SK-N-SH (cell line): ENCODE data around the gene CLEC19A.

ENCODE experiments used
- EP300 ChIP-seq, 2 experiments: IDR thresholded peaks; 2 replicates each; pipeline versions ENCODE4 v1.4.0 to v1.6.1; 2012; ENCODE audit warnings: borderline replicate concordance in 1 of 2, low read depth in 1 of 2, low read length in 1 of 2
- GABPA ChIP-seq: IDR thresholded peaks from 2 replicates; pipeline ENCODE4 v1.4.0; 2012; ENCODE audit warnings: low read depth, mild to moderate bottlenecking
- JUND ChIP-seq: IDR thresholded peaks from 2 replicates; pipeline ENCODE4 v1.4.0; 2012
- NRF1 ChIP-seq: IDR thresholded peaks from 2 replicates; pipeline ENCODE4 v1.6.1; 2012; ENCODE audit warnings: low read depth, mild to moderate bottlenecking, low read length
- POLR2AphosphoS5 ChIP-seq: IDR thresholded peaks from 2 replicates; pipeline ENCODE4 v1.6.1; 2012; ENCODE audit warnings: low read depth, low read length
- RAD21 ChIP-seq: IDR thresholded peaks from 2 replicates; pipeline ENCODE4 v1.6.1; 2012; ENCODE audit warnings: mild to moderate bottlenecking, low read length
- RCOR1 ChIP-seq: fragments of 150-350 bp; IDR thresholded peaks from 2 replicates; pipeline ENCODE4 v1.6.1; 2017; ENCODE audit warnings: antibody characterized with exemption, low read length
- RXRA ChIP-seq: IDR thresholded peaks from 2 replicates; pipeline ENCODE4 v1.4.0; 2012; ENCODE audit warnings: low read depth, mild to moderate bottlenecking, borderline replicate concordance
- SIN3A ChIP-seq: IDR thresholded peaks from 2 replicates; pipeline ENCODE4 v1.6.1; 2012; ENCODE audit warnings: low read depth, mild to moderate bottlenecking, low read length, moderate library complexity, borderline replicate concordance
- TAF1 ChIP-seq: IDR thresholded peaks from 2 replicates; pipeline ENCODE4 v1.6.1; 2012; ENCODE audit warnings: low read depth, mild to moderate bottlenecking, low read length, moderate library complexity, borderline replicate concordance
- TCF12 ChIP-seq: IDR thresholded peaks from 2 replicates; pipeline ENCODE4 v1.4.0; 2012
- TF ChIP-seq, protein P1 (sequence below): fragments of 200-600 bp; sonication (generic); IDR thresholded peaks from 2 replicates; pipeline ENCODE4 v1.6.1; 2017; ENCODE audit warnings: antibody characterized with exemption, mild to moderate bottlenecking, moderate library complexity
- TF ChIP-seq, protein P2 (sequence below): IDR thresholded peaks from 2 replicates; pipeline ENCODE4 v1.4.0; 2012; ENCODE audit warnings: low read depth, borderline replicate concordance
- TF ChIP-seq, protein P3 (sequence below): fragments of 150-350 bp; IDR thresholded peaks from 2 replicates; pipeline ENCODE4 v1.6.1; 2017; ENCODE audit warnings: antibody characterized with exemption, low read length, low read depth, borderline replicate concordance

DNA sequence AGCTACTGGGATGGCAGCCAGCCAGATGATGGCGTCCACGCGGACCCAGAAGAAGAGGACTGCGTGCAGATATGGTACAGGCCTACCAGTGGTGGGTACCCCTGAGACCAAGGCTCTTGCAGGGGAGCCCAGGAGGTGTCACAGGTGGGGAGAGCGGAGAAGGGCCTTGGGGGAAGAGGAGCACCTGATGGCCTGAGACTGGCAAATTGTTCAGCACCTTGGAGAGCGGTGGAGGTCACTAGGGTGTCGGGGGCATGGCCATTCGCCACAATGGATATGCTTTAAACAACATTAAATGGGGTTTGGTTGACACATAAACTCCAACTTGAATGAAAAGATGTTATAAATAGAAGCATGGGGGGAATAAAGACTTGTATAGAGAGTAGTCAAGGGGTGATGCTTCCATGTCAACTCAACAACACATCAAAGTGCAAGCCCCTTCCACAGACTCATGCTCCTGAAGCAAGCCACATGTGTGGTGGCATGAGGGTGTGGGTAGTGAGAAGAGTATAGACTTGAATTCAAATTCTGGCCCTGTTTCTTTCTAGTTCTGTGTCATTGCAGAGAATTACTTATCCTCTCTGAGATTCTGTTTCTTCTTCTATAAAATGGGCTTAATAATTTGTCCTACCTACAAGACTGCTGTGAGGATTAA lies 22.2 kb downstream of the CLEC19A start:
- TF ChIP-seq POLR2AphosphoS5 (no peak), TAF1 (no peak), TCF12 (no peak), SIN3A (no peak), NRF1 (no peak), EP300 (IDR thresholded peaks at IDR 0.05; ENCODE audit: borderline replicate concordance in 1 of 2, low read depth in 1 of 2, low read length in 1 of 2) (no peak), RCOR1 (no peak), RAD21 (no peak), JUND (no peak), RXRA (no peak), GABPA (no peak)
- TF ChIP-seq, protein P1, sequence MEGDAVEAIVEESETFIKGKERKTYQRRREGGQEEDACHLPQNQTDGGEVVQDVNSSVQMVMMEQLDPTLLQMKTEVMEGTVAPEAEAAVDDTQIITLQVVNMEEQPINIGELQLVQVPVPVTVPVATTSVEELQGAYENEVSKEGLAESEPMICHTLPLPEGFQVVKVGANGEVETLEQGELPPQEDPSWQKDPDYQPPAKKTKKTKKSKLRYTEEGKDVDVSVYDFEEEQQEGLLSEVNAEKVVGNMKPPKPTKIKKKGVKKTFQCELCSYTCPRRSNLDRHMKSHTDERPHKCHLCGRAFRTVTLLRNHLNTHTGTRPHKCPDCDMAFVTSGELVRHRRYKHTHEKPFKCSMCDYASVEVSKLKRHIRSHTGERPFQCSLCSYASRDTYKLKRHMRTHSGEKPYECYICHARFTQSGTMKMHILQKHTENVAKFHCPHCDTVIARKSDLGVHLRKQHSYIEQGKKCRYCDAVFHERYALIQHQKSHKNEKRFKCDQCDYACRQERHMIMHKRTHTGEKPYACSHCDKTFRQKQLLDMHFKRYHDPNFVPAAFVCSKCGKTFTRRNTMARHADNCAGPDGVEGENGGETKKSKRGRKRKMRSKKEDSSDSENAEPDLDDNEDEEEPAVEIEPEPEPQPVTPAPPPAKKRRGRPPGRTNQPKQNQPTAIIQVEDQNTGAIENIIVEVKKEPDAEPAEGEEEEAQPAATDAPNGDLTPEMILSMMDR, result no peak
- TF ChIP-seq, protein P2, sequence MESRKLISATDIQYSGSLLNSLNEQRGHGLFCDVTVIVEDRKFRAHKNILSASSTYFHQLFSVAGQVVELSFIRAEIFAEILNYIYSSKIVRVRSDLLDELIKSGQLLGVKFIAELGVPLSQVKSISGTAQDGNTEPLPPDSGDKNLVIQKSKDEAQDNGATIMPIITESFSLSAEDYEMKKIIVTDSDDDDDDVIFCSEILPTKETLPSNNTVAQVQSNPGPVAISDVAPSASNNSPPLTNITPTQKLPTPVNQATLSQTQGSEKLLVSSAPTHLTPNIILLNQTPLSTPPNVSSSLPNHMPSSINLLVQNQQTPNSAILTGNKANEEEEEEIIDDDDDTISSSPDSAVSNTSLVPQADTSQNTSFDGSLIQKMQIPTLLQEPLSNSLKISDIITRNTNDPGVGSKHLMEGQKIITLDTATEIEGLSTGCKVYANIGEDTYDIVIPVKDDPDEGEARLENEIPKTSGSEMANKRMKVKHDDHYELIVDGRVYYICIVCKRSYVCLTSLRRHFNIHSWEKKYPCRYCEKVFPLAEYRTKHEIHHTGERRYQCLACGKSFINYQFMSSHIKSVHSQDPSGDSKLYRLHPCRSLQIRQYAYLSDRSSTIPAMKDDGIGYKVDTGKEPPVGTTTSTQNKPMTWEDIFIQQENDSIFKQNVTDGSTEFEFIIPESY, result no peak
- TF ChIP-seq, protein P3, sequence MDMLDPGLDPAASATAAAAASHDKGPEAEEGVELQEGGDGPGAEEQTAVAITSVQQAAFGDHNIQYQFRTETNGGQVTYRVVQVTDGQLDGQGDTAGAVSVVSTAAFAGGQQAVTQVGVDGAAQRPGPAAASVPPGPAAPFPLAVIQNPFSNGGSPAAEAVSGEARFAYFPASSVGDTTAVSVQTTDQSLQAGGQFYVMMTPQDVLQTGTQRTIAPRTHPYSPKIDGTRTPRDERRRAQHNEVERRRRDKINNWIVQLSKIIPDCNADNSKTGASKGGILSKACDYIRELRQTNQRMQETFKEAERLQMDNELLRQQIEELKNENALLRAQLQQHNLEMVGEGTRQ, result no peak
